Breast epithelium (tissue), 4 donors: ENCODE data around the gene POC1A. TPM values are rescaled to one million over a fixed set of nuclear protein-coding genes. Genes with fewer than 3 reads are reported as not detected.
A peak's percentile ranks its signal among the peaks of the same experiment; 100 is the strongest.

ENCODE experiments used
- DNase-seq, 2 donors: peaks; one replicate each; pipeline ENCODE4 v3.0.0-alpha.2; 2019; ENCODE audit warnings: low spot score in 2 of 2
- H3K27ac ChIP-seq, 2 donors: fragments of 200-600 bp; sonication (generic) in 1 of 2; one replicate each; pipeline ENCODE4 v1.5.1; 2016 to 2019; ENCODE audit warnings: mild to moderate bottlenecking in 1 of 2
- H3K27me3 ChIP-seq, 2 donors: fragments of 200-600 bp; sonication (generic) in 1 of 2; one replicate each; pipeline versions ENCODE4 v1.5.1 to v1.6.0; 2017 to 2019; ENCODE audit warnings: control low read depth in 1 of 2, mild to moderate bottlenecking in 1 of 2
- H3K36me3 ChIP-seq: fragments of 200-600 bp; one replicate; pipeline ENCODE4 v1.5.1; 2019
- H3K4me1 ChIP-seq, 2 donors: fragments of 200-600 bp; sonication (generic); one replicate each; pipeline ENCODE4 v1.5.1; 2016 to 2019; ENCODE audit warnings: control low read depth in 1 of 2
- H3K4me3 ChIP-seq, 3 donors: fragments of 200-600 bp; sonication (generic); 1 replicate in 2 of 3; 2 replicates in 1 of 3; pipeline ENCODE4 v1.5.1; 2016 to 2019; ENCODE audit warnings: mild to moderate bottlenecking in 3 of 3, moderate library complexity in 2 of 3
- H3K9me3 ChIP-seq, 2 donors: fragments of 200-600 bp; sonication (generic) in 1 of 2; one replicate each; pipeline ENCODE4 v1.5.1; 2016 to 2019; ENCODE audit warnings: control low read depth in 1 of 2
- POLR2A ChIP-seq: fragments of 450-650 bp; IDR thresholded peaks from one replicate; pipeline ENCODE4 v1.6.1; 2016; ENCODE audit warnings: antibody characterized with exemption, mild to moderate bottlenecking, moderate library complexity
- POLR2AphosphoS5 ChIP-seq, 3 donors: sonication (generic); formaldehyde crosslinking; IDR thresholded peaks; one replicate each; pipeline ENCODE4 v1.6.1; 2017; ENCODE audit warnings: antibody characterized with exemption in 3 of 3
- intact Hi-C: fragments of 100-400 bp; cut with DNase I; formaldehyde crosslinking; loops from one replicate; pipeline ENCODE4 v1.15.1; 2023; ENCODE audit warnings: low total_unique reads
- total RNA-seq, 3 donors: library from RNA; depleted of rRNA; stranded (reverse); fragments of >200 nt; gene quantifications; one replicate each; pipeline ENCODE4 v1.1.0, GENCODE V29; 2016
- TF ChIP-seq, protein P1 (sequence below), 3 donors: fragments of 450-650 bp; IDR thresholded peaks; one replicate each; pipeline ENCODE4 v1.5.1; 2016 to 2017; ENCODE audit warnings: antibody characterized with exemption in 3 of 3, mild to moderate bottlenecking in 3 of 3, moderate library complexity in 3 of 3

The POC1A gene
- total RNA-seq, 3 donors from 2014 or later, result 1.9 to 2.7 (median 2.6) TPM

DNA sequence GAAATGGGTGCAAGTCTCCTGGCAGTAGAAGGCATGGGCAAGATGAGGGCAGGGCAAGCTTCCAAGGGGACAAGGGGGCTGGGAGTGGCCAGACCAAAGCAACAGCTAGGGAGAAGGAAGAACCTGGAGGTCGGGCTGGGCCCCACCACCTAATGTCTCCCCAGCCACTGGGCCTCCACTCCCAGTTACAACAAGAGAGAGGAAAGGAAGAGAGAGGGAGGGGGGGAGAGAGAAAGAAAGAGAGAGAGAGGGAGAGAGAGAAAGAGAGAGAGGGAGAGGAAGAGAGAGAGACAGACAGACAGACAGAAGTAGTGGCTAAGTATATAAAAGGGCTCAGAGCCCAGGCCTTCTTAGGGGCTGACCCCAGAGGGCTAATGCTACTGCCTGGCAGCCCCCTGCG is 104.7 kb downstream of the POC1A start:
- H3K27ac ChIP-seq, result peak overlapping the region in 1 of 2 donors; percentile 19
- H3K9me3 ChIP-seq, result no peaks in the 10 kb centered on the region
- no peak overlapping the region for H3K4me3 ChIP-seq
- H3K36me3 ChIP-seq, result no peaks in the 10 kb centered on the region
- no peak for DNase-seq
- peaks cover 16 to 27% of the 10 kb centered on the region in 2 donors for H3K4me1 ChIP-seq
- no peaks in the 10 kb centered on the region for H3K27me3 ChIP-seq
- intact Hi-C loops, result no loop called here
- TF ChIP-seq POLR2A, result no peak
- TF ChIP-seq POLR2AphosphoS5 (IDR thresholded peaks at IDR 0.05), result no peak
- TF ChIP-seq, protein P1, sequence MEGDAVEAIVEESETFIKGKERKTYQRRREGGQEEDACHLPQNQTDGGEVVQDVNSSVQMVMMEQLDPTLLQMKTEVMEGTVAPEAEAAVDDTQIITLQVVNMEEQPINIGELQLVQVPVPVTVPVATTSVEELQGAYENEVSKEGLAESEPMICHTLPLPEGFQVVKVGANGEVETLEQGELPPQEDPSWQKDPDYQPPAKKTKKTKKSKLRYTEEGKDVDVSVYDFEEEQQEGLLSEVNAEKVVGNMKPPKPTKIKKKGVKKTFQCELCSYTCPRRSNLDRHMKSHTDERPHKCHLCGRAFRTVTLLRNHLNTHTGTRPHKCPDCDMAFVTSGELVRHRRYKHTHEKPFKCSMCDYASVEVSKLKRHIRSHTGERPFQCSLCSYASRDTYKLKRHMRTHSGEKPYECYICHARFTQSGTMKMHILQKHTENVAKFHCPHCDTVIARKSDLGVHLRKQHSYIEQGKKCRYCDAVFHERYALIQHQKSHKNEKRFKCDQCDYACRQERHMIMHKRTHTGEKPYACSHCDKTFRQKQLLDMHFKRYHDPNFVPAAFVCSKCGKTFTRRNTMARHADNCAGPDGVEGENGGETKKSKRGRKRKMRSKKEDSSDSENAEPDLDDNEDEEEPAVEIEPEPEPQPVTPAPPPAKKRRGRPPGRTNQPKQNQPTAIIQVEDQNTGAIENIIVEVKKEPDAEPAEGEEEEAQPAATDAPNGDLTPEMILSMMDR (IDR thresholded peaks at IDR 0.05), result no peak

DNA sequence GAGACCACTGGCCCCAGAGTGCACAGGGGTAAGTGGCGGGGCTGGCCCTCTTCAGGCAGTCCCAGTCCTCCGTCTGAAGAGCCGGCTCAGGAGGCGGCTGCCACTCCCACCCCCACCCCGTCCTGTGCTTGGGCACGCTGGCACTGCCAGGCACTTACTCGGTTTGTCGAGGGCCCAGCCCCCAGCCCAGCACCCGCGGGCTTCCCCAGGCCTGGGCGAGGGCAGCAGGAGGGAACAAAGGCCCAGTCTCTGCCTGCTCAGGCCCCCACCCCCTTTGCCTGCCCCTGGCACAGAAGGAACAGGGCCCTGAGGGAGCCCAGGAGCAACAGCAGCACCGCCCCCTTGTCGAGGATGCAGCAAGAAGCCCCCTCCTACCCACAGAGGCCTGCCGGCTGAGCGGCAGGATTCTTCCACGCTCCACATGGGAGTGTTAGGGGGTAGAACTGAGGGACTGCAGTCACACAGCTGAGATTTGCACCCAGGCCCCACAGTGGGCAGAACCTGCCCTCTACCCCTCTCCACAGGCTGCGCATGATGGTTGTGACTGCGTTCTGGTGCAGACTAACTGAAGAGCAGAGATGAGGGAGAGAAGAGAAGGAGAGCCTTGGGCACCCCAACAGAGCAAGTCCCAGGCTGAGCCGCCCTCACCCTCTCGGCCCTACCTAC is 106.8 kb downstream of the POC1A start:
- DNase-seq, result no peak
- Histone ChIP-seq H3K9me3 (no peaks in the 10 kb centered on the region), H3K4me3 (peak overlapping the region in 1 of 3 donors; percentile 15), H3K27ac (peak overlapping the region; percentile 69 to 88), H3K4me1 (peaks cover 3 to 14% of the 10 kb centered on the region in 2 donors), H3K27me3 (no peaks in the 10 kb centered on the region), H3K36me3 (no peaks in the 10 kb centered on the region)
- TF ChIP-seq POLR2AphosphoS5 (IDR thresholded peaks at IDR 0.05) (no peak), POLR2A (no peak)
- TF ChIP-seq, protein P1 (IDR thresholded peaks at IDR 0.05), result no peak
- intact Hi-C loops, result no loop called here

DNA sequence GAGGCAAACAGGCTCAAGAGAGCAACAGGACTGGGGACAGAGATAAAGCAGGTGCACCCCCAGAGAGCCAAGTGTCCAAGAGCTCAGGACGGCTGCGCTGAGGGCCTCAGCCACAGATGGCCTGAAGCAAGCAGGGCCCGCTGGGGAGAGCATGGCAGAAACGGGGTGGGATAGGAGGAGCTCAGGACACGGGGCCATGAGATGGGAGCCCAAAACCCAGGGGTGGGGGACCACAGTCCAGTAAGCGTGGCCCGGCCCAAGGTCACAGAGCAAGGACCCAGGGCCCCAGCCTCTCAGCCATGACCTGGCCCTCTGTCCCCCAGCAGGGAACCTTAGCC is 107.4 kb downstream of the POC1A start:
- intact Hi-C loops, result no loop called here
- DNase-seq, result no peak
- TF ChIP-seq POLR2A, result no peak
- no peak for TF ChIP-seq POLR2AphosphoS5 (IDR thresholded peaks at IDR 0.05)
- TF ChIP-seq, protein P1 (IDR thresholded peaks at IDR 0.05), result no peak
- Histone ChIP-seq H3K27ac (peak overlapping the region; percentile 69 to 88), H3K4me3 (peak overlapping the region in 1 of 3 donors; percentile 15), H3K36me3 (no peaks in the 10 kb centered on the region), H3K4me1 (peaks cover 0 to 8% of the 10 kb centered on the region in 2 donors), H3K27me3 (no peaks in the 10 kb centered on the region), H3K9me3 (no peaks in the 10 kb centered on the region)

DNA sequence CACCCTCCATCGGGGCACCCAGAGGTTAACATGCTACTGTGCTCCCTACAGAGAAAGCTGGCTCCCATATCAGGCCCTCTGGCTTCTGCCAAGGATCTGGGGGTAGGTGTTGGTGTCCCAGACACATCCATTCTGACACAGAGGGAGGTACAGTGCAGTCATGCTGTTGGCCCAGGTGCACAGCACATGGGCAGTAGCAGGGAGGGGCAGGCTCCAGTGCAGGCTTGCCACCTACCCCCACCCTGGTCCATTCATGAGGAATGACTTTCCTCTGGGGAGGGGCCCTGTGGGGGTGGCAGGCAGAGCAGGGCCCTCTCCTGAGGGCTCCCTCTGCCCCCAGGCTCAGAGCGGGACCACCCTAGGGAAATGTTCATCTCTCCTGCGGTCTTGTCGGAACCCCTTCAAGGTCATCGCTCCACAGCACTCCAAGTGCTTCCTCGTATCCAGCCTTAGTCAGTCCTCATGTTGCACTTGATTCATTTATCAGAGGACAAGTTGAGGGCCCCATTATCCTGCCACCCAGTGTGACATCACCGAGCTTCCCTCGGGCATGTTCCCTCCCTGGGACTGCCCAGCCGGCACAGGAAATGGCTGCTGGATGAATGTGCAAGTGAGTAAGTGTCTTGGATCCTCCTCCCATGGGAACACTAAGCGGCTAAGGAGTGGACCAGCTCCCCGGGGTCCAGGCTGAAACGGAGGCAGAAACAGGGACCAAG is 107.9 kb downstream of the POC1A start:
- H3K27me3 ChIP-seq, result no peaks in the 10 kb centered on the region
- intact Hi-C loops, result no loop called here
- DNase-seq, result peak in 1 of 2 donors; percentile 81
- peak in 1 of 3 donors; percentile 53 for TF ChIP-seq POLR2AphosphoS5 (IDR thresholded peaks at IDR 0.05)
- TF ChIP-seq, protein P1 (IDR thresholded peaks at IDR 0.05), result no peak
- H3K9me3 ChIP-seq, result no peaks in the 10 kb centered on the region
- H3K4me1 ChIP-seq, result peaks cover 0 to 4% of the 10 kb centered on the region in 2 donors
- H3K27ac ChIP-seq, result peak overlapping the region; percentile 69 to 88
- H3K36me3 ChIP-seq, result no peaks in the 10 kb centered on the region
- H3K4me3 ChIP-seq, result peak overlapping the region in 1 of 3 donors; percentile 15
